Neural progenitor cell (in vitro differentiated cells): ENCODE measurements around the gene THOC5. TPM values are rescaled to one million over a fixed set of nuclear protein-coding genes. Genes with fewer than 3 reads are reported as not detected.

Source experiments
- DNase-seq: peaks from one replicate; pipeline ENCODE4 v3.0.0-alpha.2; 2016; ENCODE audit warnings: low spot score
- H2AFZ ChIP-seq: fragments of 200-600 bp; sonication (generic); replicated peaks from 2 replicates; pipeline ENCODE4 v1.6.1; 2016; ENCODE audit warnings: antibody characterized with exemption
- H3F3A ChIP-seq: fragments of 200-600 bp; sonication (generic); 2 replicates; pipeline ENCODE4 v1.6.1; 2016; ENCODE audit warnings: antibody characterized with exemption, low read depth
- H3K27ac ChIP-seq: fragments of 200-600 bp; sonication (generic); 2 replicates; pipeline ENCODE4 v1.5.1; 2016; ENCODE audit warnings: mild to moderate bottlenecking
- H3K27me3 ChIP-seq: fragments of 200-600 bp; sonication (generic); 2 replicates; pipeline ENCODE4 v1.6.1; 2016; ENCODE audit warnings: mild to moderate bottlenecking, moderate library complexity
- H3K36me3 ChIP-seq: fragments of 200-600 bp; sonication (generic); 2 replicates; pipeline ENCODE4 v1.5.1; 2016
- H3K4me1 ChIP-seq: fragments of 200-600 bp; sonication (generic); 2 replicates; pipeline ENCODE4 v1.6.1; 2016; ENCODE audit warnings: mixed run types
- H3K4me2 ChIP-seq: fragments of 200-600 bp; sonication (generic); 2 replicates; pipeline ENCODE4 v1.6.1; 2016
- H3K4me3 ChIP-seq: fragments of 200-600 bp; sonication (generic); 2 replicates; pipeline ENCODE4 v1.5.1; 2016
- H3K79me2 ChIP-seq: fragments of 200-600 bp; sonication (generic); 2 replicates; pipeline ENCODE4 v1.6.1; 2016; ENCODE audit warnings: low read depth
- H3K9ac ChIP-seq: fragments of 200-600 bp; sonication (generic); 2 replicates; pipeline ENCODE4 v1.6.1; 2016
- H3K9me3 ChIP-seq: fragments of 200-600 bp; sonication (generic); 2 replicates; pipeline ENCODE4 v1.5.1; 2016; ENCODE audit warnings: low read depth
- H4K20me1 ChIP-seq: fragments of 200-600 bp; sonication (generic); 2 replicates; pipeline ENCODE4 v1.6.1; 2016; ENCODE audit warnings: low read depth
- H3K27ac Mint-ChIP-seq: 3 replicates; pipeline ENCODE4 v1.8.0; 2021; ENCODE audit warnings: mixed read lengths
- H3K27me3 Mint-ChIP-seq: 2 replicates; pipeline ENCODE4 v1.8.0; 2022; ENCODE audit warnings: low read depth, mild to moderate bottlenecking, inconsistent platforms, moderate library complexity, mixed read lengths; ENCODE audit not compliant: insufficient read depth
- H3K36me3 Mint-ChIP-seq: 3 replicates; pipeline ENCODE4 v1.8.0; 2021; ENCODE audit warnings: mixed read lengths
- H3K4me1 Mint-ChIP-seq: 3 replicates; pipeline ENCODE4 v1.8.0; 2021; ENCODE audit warnings: mixed read lengths
- H3K4me3 Mint-ChIP-seq: 3 replicates; pipeline ENCODE4 v1.8.0; 2021; ENCODE audit warnings: mild to moderate bottlenecking, moderate library complexity, mixed read lengths
- H3K9me3 Mint-ChIP-seq: 3 replicates; pipeline ENCODE4 v1.8.0; 2020; ENCODE audit warnings: mixed read lengths
- CTCF ChIP-seq: fragments of 200-600 bp; sonication (generic); IDR thresholded peaks from 2 replicates; pipeline ENCODE4 v1.5.1; 2017; ENCODE audit warnings: antibody characterized with exemption, mild to moderate bottlenecking
- EZH2 ChIP-seq: fragments of 200-600 bp; sonication (generic); IDR thresholded peaks from 2 replicates; pipeline ENCODE4 v1.6.1; 2017; ENCODE audit warnings: antibody characterized with exemption, mild to moderate bottlenecking, moderate library complexity
- EZH2phosphoT487 ChIP-seq: fragments of 200-600 bp; sonication (generic); IDR thresholded peaks from 2 replicates; pipeline ENCODE4 v1.6.1; 2017; ENCODE audit warnings: antibody characterized with exemption
- total RNA-seq: library from RNA; depleted of rRNA; stranded (reverse); fragments of >200 nt; gene quantifications from 2 replicates; pipeline ENCODE4 v1.2.3, GENCODE V29; 2015; ENCODE audit warnings: low replicate concordance

The THOC5 gene
- total RNA-seq, 1 donor from 2014 or later: 42.9 TPM

GRCh38 chr22:29531419-29531818, 22.1 kb downstream of the THOC5 start:
- Mint-ChIP-seq H3K4me1 (no peaks in the 10 kb centered on the region), H3K36me3 (peaks cover 35% of the 10 kb centered on the region), H3K27me3 (no peaks in the 10 kb centered on the region), H3K9me3 (no peaks in the 10 kb centered on the region), H3K4me3 (no peak overlapping the region), H3K27ac (no peak overlapping the region)
- Histone ChIP-seq H3K27ac (no peak overlapping the region), H3F3A (no peaks in the 10 kb centered on the region), H3K4me1 (no peaks in the 10 kb centered on the region), H3K4me2 (no peak overlapping the region), H3K27me3 (no peaks in the 10 kb centered on the region), H2AFZ (no peak overlapping the region), H3K79me2 (no peaks in the 10 kb centered on the region), H4K20me1 (no peaks in the 10 kb centered on the region), H3K9ac (no peak overlapping the region), H3K4me3 (no peak overlapping the region), H3K9me3 (no peaks in the 10 kb centered on the region), H3K36me3 (peaks cover 4% of the 10 kb centered on the region)
- TF ChIP-seq EZH2 (no peak), EZH2phosphoT487 (no peak), CTCF (no peak)
- DNase-seq: no peak

GRCh38 chr22:29530716-29531115, 22.8 kb downstream of the THOC5 start:
- H3K4me3 Mint-ChIP-seq: no peak overlapping the region
- no peaks in the 10 kb centered on the region for H3K79me2 ChIP-seq
- DNase-seq: no peak
- no peak overlapping the region for H3K27ac ChIP-seq
- no peak overlapping the region for H3K9ac ChIP-seq
- H3K36me3 Mint-ChIP-seq: peaks cover 32% of the 10 kb centered on the region
- no peaks in the 10 kb centered on the region for H3K9me3 Mint-ChIP-seq
- H3K27ac Mint-ChIP-seq: no peak overlapping the region
- peaks cover 4% of the 10 kb centered on the region for H3K36me3 ChIP-seq
- H3K9me3 ChIP-seq: no peaks in the 10 kb centered on the region
- TF ChIP-seq EZH2 (no peak), CTCF (no peak), EZH2phosphoT487 (no peak)
- no peak overlapping the region for H3K4me2 ChIP-seq
- H4K20me1 ChIP-seq: no peaks in the 10 kb centered on the region
- H3K4me1 Mint-ChIP-seq: no peaks in the 10 kb centered on the region
- H2AFZ ChIP-seq: no peak overlapping the region
- no peaks in the 10 kb centered on the region for H3K27me3 Mint-ChIP-seq
- H3K4me1 ChIP-seq: no peaks in the 10 kb centered on the region
- no peaks in the 10 kb centered on the region for H3F3A ChIP-seq
- H3K4me3 ChIP-seq: no peak overlapping the region
- H3K27me3 ChIP-seq: no peaks in the 10 kb centered on the region

- Histone ChIP-seq H3K9me3 (no peaks in the 10 kb centered on the region), H3K27me3 (no peaks in the 10 kb centered on the region), H3K4me1 (no peaks in the 10 kb centered on the region), H3K79me2 (no peaks in the 10 kb centered on the region), H3K9ac (no peak overlapping the region), H3F3A (no peaks in the 10 kb centered on the region), H3K4me3 (no peak overlapping the region), H3K27ac (no peak overlapping the region), H3K4me2 (no peak overlapping the region), H2AFZ (no peak overlapping the region), H3K36me3 (no peaks in the 10 kb centered on the region), H4K20me1 (no peaks in the 10 kb centered on the region)
- H3K4me3 Mint-ChIP-seq: no peak overlapping the region
- H3K36me3 Mint-ChIP-seq: peaks cover 29% of the 10 kb centered on the region
- no peaks in the 10 kb centered on the region for H3K9me3 Mint-ChIP-seq
- no peaks in the 10 kb centered on the region for H3K4me1 Mint-ChIP-seq
- no peak for DNase-seq
- H3K27ac Mint-ChIP-seq: no peak overlapping the region
- H3K27me3 Mint-ChIP-seq: peaks cover 2% of the 10 kb centered on the region
- TF ChIP-seq CTCF (no peak), EZH2 (no peak), EZH2phosphoT487 (no peak)
Observed at GRCh38 chr22:29528144-29528543, 25.4 kb downstream of the THOC5 start.
